Activated naive CD8-positive, alpha-beta T cell treated with anti-CD3 and anti-CD28 coated beads for 36 hours (primary cell): ENCODE measurements around the gene SV2B. TPM values are rescaled to one million over a fixed set of nuclear protein-coding genes. Genes with fewer than 3 reads are reported as not detected.

Experiments
- DNase-seq: peaks from one replicate; pipeline ENCODE4 v3.0.0; 2021
- H3K27ac Mint-ChIP-seq: one replicate; pipeline ENCODE4 v1.8.0; 2022; ENCODE audit warnings: mild to moderate bottlenecking, moderate library complexity, mixed read lengths
- H3K27me3 Mint-ChIP-seq: one replicate; pipeline ENCODE4 v1.8.0; 2022; ENCODE audit warnings: mild to moderate bottlenecking, mixed read lengths
- H3K36me3 Mint-ChIP-seq: one replicate; pipeline ENCODE4 v1.8.0; 2021; ENCODE audit warnings: mild to moderate bottlenecking, mixed read lengths
- H3K4me1 Mint-ChIP-seq: one replicate; pipeline ENCODE4 v1.8.0; 2021; ENCODE audit warnings: mixed read lengths
- H3K4me3 Mint-ChIP-seq: one replicate; pipeline ENCODE4 v1.8.0; 2022; ENCODE audit warnings: mild to moderate bottlenecking, moderate library complexity, mixed read lengths
- H3K9me3 Mint-ChIP-seq: one replicate; pipeline ENCODE4 v1.8.0; 2022; ENCODE audit warnings: mixed read lengths
- total RNA-seq, 2 experiments: library from RNA; stranded (reverse); gene quantifications; one replicate each; pipeline ENCODE4 v1.2.3, GENCODE V29; 2021

Gene SV2B
- total RNA-seq, 2 experiments from 2014 or later: 0.06 to 0.08 TPM

DNA sequence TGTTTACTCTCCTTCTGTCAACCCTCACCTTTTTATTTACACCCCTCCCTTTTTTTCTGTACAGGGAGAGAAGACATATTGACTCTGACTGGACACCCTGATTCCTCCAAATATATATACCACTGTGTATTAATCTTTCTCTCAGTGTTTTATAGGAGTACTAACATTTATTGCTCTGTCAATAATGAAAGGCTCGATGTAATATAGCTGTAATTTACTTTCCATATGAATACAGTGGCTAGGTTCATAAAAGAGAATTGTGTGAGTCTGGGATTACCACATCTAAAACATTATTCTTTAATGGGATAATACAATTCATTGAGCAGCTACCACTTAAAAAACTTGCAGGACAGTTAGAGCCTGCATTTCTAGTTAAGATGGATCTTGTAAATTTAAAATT lies 194.3 kb downstream of the SV2B start:
- Mint-ChIP-seq H3K36me3 (no peaks in the 10 kb centered on the region), H3K27ac (no peak overlapping the region), H3K4me3 (no peak overlapping the region), H3K9me3 (no peaks in the 10 kb centered on the region), H3K4me1 (peaks cover 1% of the 10 kb centered on the region), H3K27me3 (peaks cover 9% of the 10 kb centered on the region)
- DNase-seq: no peak

DNA sequence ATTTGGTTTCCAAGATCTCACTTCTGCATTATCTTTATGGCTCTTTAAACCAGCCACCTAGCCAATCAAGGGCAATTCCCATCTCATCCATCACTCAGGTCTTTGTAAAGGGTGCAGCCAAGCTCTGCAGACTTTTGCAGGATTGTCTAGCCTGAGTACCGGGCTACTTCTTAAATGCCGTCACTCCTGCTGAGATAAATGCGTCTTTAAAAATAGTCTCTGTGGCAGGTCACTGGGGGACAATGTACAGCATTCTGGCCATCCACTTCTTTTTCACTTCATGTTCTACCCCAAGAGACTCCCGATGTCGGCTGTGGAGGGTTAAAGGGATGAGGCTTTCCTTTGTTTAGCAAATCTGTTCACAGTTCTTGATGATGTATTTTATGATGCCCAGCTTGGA lies 194.7 kb downstream of the SV2B start:
- no peak overlapping the region for H3K4me3 Mint-ChIP-seq
- DNase-seq: no peak
- H3K27me3 Mint-ChIP-seq: peaks cover 9% of the 10 kb centered on the region
- peaks cover 1% of the 10 kb centered on the region for H3K4me1 Mint-ChIP-seq
- no peak overlapping the region for H3K27ac Mint-ChIP-seq
- H3K9me3 Mint-ChIP-seq: no peaks in the 10 kb centered on the region
- H3K36me3 Mint-ChIP-seq: no peaks in the 10 kb centered on the region

DNA sequence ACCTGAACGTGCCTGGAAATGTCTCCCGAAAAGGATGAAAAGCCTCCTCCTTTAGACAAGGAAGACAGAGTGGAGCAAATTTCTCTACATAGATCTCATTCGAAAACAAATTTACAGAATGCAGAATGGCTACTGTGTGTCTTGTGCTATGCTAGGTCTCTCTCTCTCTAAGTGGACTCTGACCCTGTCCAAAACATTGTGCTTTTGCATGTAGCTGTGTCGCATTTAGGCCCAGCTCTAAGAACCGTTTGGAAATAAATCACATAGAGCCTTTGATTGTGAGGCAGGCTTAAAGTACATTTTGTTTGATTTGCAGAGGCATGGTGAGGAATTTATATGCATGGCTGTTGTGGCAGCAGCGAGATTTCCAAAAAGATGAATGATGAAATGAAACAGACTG lies 198.0 kb downstream of the SV2B start:
- Mint-ChIP-seq H3K36me3 (no peaks in the 10 kb centered on the region), H3K27ac (no peak overlapping the region), H3K27me3 (peaks cover 9% of the 10 kb centered on the region), H3K9me3 (no peaks in the 10 kb centered on the region), H3K4me3 (no peak overlapping the region), H3K4me1 (peaks cover 3% of the 10 kb centered on the region)
- DNase-seq: no peak

DNA sequence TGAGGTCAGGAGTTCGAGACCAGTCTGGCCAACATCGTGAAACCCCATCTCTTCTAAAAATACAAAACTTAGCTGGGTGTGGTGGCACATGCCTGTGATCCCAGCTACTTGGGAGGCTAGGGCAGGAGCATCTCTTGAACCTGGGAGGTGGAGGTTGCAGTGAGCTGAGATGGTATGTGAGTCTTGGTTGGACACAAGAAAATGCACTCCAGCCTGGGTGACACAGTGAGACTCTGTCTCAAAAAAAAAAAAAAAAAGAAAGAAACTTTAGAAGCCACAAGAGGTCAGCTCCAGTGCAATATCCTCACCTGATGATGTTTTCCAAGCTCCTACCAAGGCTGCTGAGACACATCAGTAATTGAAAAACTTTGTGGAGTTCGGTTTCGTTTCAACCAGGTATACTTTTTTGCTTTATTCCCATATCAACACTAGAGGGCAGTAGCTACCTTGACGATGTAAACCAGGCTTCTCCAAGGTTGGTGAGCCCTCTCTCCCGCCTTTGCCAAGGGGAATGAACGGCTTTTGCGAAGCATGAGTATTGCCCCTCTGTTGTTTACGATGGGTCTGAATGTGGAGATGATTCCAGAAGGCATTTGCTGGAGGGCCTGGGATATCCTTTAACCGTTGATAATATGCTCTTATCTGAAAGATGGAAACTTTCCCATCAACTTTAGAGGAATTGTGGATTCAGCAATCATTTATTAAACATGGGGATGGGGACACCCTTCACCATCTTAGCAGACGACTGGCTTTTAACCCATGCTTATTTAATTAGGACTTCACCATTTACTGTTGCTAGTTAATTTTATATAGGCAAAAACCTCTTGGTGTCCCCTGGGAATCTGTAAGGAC lies 202.8 kb downstream of the SV2B start:
- peaks cover 20% of the 10 kb centered on the region for H3K27me3 Mint-ChIP-seq
- H3K4me1 Mint-ChIP-seq: peaks cover 24% of the 10 kb centered on the region
- H3K27ac Mint-ChIP-seq: no peak overlapping the region
- H3K36me3 Mint-ChIP-seq: no peaks in the 10 kb centered on the region
- peak; percentile 14 for DNase-seq
- H3K9me3 Mint-ChIP-seq: no peaks in the 10 kb centered on the region
- no peak overlapping the region for H3K4me3 Mint-ChIP-seq

DNA sequence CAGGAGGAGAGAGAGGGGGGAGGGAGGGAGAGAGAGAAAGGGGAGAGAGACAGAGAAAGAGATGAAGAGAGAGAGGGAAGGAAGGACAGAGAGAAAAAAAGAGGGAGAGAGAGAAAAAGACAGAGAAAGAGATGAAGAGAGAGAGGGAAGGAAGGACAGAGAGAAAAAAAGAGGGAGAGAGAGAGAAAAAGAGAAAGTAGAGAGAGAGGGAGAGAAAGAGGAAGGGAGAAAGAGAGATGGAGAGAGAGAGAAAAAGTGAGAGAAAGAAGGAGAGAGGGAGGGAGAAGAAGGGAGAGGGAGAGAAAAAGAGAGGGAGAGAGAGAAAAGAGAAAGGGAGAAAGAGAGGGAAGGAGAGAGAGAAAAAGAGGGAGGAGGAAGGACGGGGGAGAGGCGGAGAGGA lies 204.2 kb downstream of the SV2B start:
- H3K4me3 Mint-ChIP-seq: no peak overlapping the region
- H3K27me3 Mint-ChIP-seq: peaks cover 15% of the 10 kb centered on the region
- DNase-seq: no peak
- no peaks in the 10 kb centered on the region for H3K36me3 Mint-ChIP-seq
- no peak overlapping the region for H3K27ac Mint-ChIP-seq
- H3K4me1 Mint-ChIP-seq: peaks cover 34% of the 10 kb centered on the region
- no peaks in the 10 kb centered on the region for H3K9me3 Mint-ChIP-seq

DNA sequence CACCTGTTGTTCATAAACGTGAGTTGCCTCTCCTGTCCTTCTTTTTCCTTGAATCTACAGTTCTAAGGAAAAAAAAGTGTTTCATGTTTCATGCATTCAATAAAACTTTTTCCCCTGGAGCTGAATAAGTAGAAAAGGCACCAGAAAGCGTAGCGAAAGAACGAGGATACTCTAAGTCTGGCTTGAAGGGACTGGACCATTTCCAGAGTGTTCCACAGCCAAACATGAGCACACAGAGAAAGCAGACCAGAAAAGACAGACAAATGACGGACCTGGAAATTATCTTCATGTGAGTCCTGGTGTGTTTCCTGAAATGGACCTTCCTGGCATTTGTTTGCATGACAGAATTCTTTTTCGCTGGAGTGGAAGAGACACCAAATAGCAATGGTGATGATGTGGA lies 204.7 kb downstream of the SV2B start:
- Mint-ChIP-seq H3K4me1 (peaks cover 40% of the 10 kb centered on the region), H3K36me3 (no peaks in the 10 kb centered on the region), H3K4me3 (no peak overlapping the region)

DNA sequence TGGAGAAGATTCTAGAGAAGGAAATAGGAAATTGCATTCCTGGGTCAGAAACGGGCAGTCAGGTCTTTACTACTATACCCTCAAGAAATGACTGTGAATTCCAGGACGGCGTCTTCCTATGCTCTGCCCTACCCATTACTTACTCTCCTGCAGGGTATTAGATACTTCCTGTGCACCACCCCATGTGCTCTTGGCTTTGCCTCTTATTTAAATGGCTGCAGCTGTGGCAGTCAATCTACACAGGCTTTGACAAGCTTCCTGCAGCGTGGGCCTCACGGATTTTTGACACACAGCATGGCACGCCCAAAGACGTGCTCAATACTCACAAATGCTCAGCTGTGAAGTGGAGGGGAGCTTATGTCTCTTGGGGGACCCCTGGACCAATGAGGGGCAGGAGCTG lies 206.1 kb downstream of the SV2B start:
- Mint-ChIP-seq H3K4me3 (no peak overlapping the region), H3K27ac (no peak overlapping the region), H3K36me3 (no peaks in the 10 kb centered on the region), H3K4me1 (peaks cover 45% of the 10 kb centered on the region), H3K9me3 (no peaks in the 10 kb centered on the region), H3K27me3 (peaks cover 15% of the 10 kb centered on the region)
- DNase-seq: no peak

More for the DNA sequence above, 204.7 kb downstream of the SV2B start:
- no peak for DNase-seq
- Mint-ChIP-seq H3K27me3 (peaks cover 15% of the 10 kb centered on the region), H3K27ac (no peak overlapping the region), H3K9me3 (no peaks in the 10 kb centered on the region)

DNA sequence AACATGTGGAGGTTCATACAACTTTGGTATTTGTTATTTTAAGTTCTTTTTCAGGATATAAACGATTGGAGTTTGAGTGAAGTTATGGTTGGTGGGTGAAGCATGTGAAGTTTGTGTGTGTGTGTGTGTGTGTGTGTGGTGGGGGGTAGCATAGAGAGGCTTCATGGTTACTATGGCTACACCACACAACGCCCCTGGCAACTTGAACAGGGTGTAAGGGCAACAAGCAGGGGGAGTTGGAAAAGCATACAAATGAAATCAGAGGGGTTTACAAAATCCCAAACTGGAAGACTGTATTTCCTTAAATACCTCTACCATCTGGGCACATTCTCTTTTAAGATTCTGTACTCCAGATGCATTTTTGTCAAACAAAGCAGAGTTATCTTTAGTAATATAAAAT lies 207.5 kb downstream of the SV2B start:
- peaks cover 15% of the 10 kb centered on the region for H3K27me3 Mint-ChIP-seq

DNA sequence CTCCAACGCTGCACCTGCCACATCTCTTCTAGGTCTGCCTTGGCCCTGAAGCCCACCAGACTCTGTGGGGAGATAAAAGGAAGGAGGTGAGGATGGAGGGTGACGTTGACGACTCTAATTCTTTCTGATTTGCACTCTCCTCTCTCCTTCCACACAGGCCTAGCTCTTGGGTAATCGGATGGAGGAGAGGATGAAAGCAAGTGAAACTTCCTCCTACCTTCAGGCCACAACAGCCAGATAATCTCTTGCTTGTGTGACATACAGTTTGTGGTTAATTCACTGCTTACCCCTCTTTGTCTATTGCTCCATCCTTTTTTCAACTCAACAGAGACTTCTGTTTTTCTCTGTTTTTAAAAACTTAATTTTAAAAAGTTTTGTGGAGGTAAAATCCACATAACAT lies 208.1 kb downstream of the SV2B start:
- H3K27ac Mint-ChIP-seq: no peak overlapping the region
- H3K36me3 Mint-ChIP-seq: no peaks in the 10 kb centered on the region
- H3K4me1 Mint-ChIP-seq: peaks cover 55% of the 10 kb centered on the region
- H3K9me3 Mint-ChIP-seq: peaks cover under 1% of the 10 kb centered on the region
- peak overlapping the region; percentile 32 for H3K4me3 Mint-ChIP-seq
- H3K27me3 Mint-ChIP-seq: peaks cover 15% of the 10 kb centered on the region
- DNase-seq: peak; percentile 3

More for the DNA sequence above, 207.5 kb downstream of the SV2B start:
- no peaks in the 10 kb centered on the region for H3K9me3 Mint-ChIP-seq
- no peak overlapping the region for H3K4me3 Mint-ChIP-seq
- no peak for DNase-seq
- no peak overlapping the region for H3K27ac Mint-ChIP-seq
- no peaks in the 10 kb centered on the region for H3K36me3 Mint-ChIP-seq
- H3K4me1 Mint-ChIP-seq: peaks cover 56% of the 10 kb centered on the region

DNA sequence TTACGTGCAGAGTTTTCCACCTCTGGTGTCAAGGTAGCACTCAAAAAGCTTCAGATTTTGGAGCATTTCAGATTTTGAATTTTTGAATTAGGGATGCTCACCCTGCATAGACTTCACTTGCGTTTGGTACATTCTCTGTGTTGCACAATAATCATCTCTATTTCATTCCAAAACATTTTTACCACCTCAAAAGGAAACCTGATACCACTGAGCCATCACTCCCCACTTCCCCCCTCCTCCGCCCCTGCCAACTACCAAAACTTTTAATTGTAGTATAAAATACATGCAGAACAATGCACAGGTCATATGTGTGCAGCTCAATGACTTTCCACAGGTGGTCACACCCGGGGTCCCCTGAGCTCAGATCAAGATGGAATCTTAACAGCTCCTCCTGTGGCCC lies 208.8 kb downstream of the SV2B start:
- H3K27ac Mint-ChIP-seq: no peak overlapping the region
- peaks cover 51% of the 10 kb centered on the region for H3K4me1 Mint-ChIP-seq
- peaks cover 9% of the 10 kb centered on the region for H3K27me3 Mint-ChIP-seq
- H3K4me3 Mint-ChIP-seq: no peak overlapping the region
- H3K9me3 Mint-ChIP-seq: peaks cover 3% of the 10 kb centered on the region
- DNase-seq: peak; percentile 21
- H3K36me3 Mint-ChIP-seq: no peaks in the 10 kb centered on the region

DNA sequence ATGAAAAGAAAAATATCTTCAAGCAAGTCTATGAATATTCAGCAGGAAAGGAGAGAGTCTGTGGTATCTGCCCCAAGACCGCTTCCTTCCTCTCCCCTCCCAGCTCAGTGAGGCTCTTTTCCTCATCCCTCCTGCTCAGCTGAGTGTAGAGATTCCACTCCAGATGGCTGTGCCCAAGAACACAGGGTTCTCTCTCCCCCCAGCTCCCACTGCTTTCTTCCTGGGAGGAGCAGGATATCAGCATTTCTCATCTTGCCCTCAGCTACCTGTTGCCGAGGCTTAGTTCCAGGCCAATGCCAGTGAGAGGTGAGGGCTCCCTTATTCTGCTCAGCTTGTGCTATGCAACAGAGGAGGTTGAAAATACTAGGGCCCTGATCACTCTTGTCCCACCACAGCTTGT lies 211.9 kb downstream of the SV2B start:
- H3K9me3 Mint-ChIP-seq: peaks cover 5% of the 10 kb centered on the region
- H3K4me3 Mint-ChIP-seq: no peak overlapping the region
- peaks cover 43% of the 10 kb centered on the region for H3K4me1 Mint-ChIP-seq
- H3K27ac Mint-ChIP-seq: no peak overlapping the region
- no peaks in the 10 kb centered on the region for H3K36me3 Mint-ChIP-seq
- peaks cover 3% of the 10 kb centered on the region for H3K27me3 Mint-ChIP-seq
- DNase-seq: no peak

DNA sequence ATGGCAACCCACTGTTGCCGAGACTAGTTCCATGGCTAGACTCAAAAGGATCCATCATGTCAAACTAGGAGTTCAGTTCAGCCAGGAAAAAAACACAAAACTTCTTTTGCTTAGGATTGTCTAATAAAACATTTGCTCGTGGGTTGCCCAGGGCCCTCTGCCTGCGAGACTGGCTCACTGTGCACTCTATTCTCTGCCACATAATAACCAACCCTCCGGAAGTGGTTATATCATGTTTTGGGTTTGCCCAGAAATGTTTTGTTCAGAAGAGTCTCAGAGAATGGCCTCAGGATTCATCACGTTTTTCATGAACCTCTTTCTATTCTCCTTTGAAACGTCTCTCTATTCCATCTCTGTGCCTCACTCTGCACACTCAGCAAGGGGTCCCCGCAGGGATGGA lies 216.1 kb downstream of the SV2B start:
- H3K27me3 Mint-ChIP-seq: no peaks in the 10 kb centered on the region
- H3K4me1 Mint-ChIP-seq: peaks cover 37% of the 10 kb centered on the region
- H3K36me3 Mint-ChIP-seq: no peaks in the 10 kb centered on the region
- no peak overlapping the region for H3K27ac Mint-ChIP-seq
- H3K4me3 Mint-ChIP-seq: no peak overlapping the region
- H3K9me3 Mint-ChIP-seq: peaks cover 5% of the 10 kb centered on the region
- DNase-seq: no peak

DNA sequence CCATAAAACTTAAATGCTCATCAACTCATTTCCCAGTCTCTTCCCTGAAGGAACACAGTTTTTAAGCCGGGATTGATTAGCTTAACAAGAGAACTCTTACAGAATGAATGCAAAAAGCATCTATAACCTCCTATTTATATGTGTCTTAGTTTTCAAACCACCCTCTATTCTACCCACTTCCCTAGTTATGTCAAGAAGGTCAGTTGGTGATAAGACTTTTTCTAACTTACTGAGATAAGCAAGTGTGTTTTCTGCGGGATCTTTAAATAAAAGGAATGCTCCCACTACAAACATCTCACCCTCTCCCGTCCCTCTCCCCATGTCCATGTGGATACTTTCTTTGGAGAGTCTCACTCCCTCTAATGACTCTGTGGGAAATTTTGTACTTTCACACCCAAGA lies 218.5 kb downstream of the SV2B start:
- H3K4me1 Mint-ChIP-seq: peaks cover 24% of the 10 kb centered on the region
- DNase-seq: no peak

DNA sequence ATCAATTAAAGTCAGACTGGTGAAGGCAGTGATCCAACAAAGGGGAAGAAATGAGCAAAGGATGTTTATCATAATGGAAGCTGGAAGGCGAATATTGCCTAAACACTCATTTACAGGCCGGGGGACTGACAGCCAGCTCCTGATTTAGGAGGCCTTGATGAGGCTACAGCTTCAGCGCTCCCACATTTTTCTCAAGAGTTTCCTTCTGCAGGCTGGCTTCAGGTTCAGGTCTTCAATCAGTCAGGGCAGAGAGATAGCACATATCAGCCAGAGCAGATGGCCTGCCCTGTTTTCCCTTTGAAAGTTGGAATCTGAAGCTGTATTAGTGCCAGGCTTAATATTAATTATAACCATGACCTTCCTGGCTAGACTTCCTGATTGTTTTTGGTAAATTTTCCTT lies 218.9 kb downstream of the SV2B start:
- Mint-ChIP-seq H3K27me3 (no peaks in the 10 kb centered on the region), H3K27ac (no peak overlapping the region), H3K4me3 (no peak overlapping the region), H3K36me3 (no peaks in the 10 kb centered on the region), H3K9me3 (peaks cover 2% of the 10 kb centered on the region), H3K4me1 (peaks cover 24% of the 10 kb centered on the region)
- DNase-seq: no peak

More for the DNA sequence above, 218.5 kb downstream of the SV2B start:
- no peak overlapping the region for H3K4me3 Mint-ChIP-seq
- no peaks in the 10 kb centered on the region for H3K36me3 Mint-ChIP-seq
- no peaks in the 10 kb centered on the region for H3K27me3 Mint-ChIP-seq
- H3K27ac Mint-ChIP-seq: no peak overlapping the region
- peaks cover 2% of the 10 kb centered on the region for H3K9me3 Mint-ChIP-seq

DNA sequence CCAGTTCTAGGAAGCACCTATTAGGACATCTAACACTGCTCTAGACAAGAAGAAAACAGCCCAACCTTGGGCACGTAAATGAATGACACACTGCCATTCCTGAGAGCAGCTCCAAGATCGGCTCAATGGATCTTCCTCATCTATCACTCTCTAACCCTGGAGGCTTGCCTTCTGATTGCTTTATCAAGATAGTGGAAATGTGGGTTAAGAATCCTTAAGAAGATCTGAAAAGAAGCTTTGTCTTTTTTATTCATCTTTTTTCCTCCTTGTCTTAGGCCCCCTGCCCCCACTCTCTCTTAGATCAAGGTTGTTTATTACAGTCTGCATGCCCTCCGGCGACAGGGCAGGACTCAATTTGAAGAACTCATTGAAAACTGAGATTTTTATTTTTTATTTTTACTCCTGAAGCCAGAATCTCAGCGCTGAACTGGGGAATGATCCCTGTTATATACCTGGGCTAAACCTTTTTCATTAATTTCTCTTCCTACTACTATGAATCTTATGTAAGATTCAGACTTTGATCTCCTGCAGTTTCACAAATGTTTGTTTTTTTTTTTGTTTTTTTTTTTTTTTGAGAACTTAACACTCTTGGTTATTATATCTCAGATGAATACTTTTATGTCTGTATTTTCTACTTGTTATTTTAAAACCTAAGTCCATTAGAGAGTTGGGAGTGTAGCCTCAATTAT lies 219.5 kb downstream of the SV2B start:
- Mint-ChIP-seq H3K36me3 (no peaks in the 10 kb centered on the region), H3K4me1 (peaks cover 24% of the 10 kb centered on the region), H3K27me3 (no peaks in the 10 kb centered on the region), H3K4me3 (no peak overlapping the region), H3K9me3 (peaks cover 5% of the 10 kb centered on the region), H3K27ac (no peak overlapping the region)
- no peak for DNase-seq

DNA sequence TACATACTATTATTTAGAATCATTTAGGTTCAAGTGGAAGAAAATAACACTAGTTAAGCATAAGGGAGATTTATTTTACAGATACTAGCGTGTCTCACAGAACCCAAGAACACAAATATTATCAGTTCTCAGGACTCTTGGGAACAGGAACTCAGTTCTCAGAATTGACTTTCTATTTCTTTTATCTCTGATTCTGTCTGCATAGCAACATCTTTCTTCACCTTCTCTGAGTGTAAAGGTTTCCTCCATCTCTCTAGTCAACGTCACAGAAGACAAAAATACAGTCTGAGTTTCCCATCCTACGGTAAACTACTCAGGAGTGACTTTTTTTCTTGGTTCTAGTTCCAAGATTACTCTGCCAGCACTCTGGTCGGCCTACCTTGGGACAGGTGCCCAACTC lies 220.0 kb downstream of the SV2B start:
- H3K9me3 Mint-ChIP-seq: peaks cover 6% of the 10 kb centered on the region
- peak; percentile 6 for DNase-seq
- H3K27ac Mint-ChIP-seq: peak overlapping the region; percentile 63
- no peaks in the 10 kb centered on the region for H3K36me3 Mint-ChIP-seq
- H3K27me3 Mint-ChIP-seq: no peaks in the 10 kb centered on the region
- H3K4me1 Mint-ChIP-seq: peaks cover 24% of the 10 kb centered on the region
- no peak overlapping the region for H3K4me3 Mint-ChIP-seq
